CD14-positive monocyte (primary cell): ENCODE results near the gene LIMA1. TPM values are rescaled to one million over a fixed set of nuclear protein-coding genes. Genes with fewer than 3 reads are reported as not detected.

Experiments
- DNase-seq, 3 donors: peaks; one replicate each; pipeline ENCODE4 v3.0.0-alpha.2; 2011 to 2022
- H2AFZ ChIP-seq: 2 replicates; pipeline ENCODE4 v1.6.0; 2012; ENCODE audit warnings: mild to moderate bottlenecking, low read depth, low read length, inconsistent platforms; ENCODE audit not compliant: insufficient read depth, poor library complexity, severe bottlenecking
- H3K27ac ChIP-seq, 2 donors: 1 replicate in 1 of 2; 2 replicates in 1 of 2; pipeline ENCODE4 v1.5.1; 2012 to 2013; ENCODE audit warnings: low read length in 2 of 2, control low read depth in 1 of 2, inconsistent platforms in 1 of 2, low read depth in 1 of 2, mild to moderate bottlenecking in 1 of 2
- H3K27me3 ChIP-seq, 2 donors: one replicate each; pipeline versions ENCODE4 v1.6.0 to v1.6.1; 2011 to 2013; ENCODE audit warnings: low read length in 2 of 2; ENCODE audit not compliant: control insufficient read depth in 2 of 2, insufficient read depth in 2 of 2
- H3K36me3 ChIP-seq, 2 donors: replicated peaks in 1 of 2; 1 replicate in 1 of 2; 2 replicates in 1 of 2; pipeline versions ENCODE4 v1.5.1 to v1.6.1; 2012 to 2013; ENCODE audit warnings: low read length in 2 of 2, control low read depth in 1 of 2, inconsistent platforms in 1 of 2, mild to moderate bottlenecking in 1 of 2; ENCODE audit not compliant: insufficient read depth in 2 of 2, control insufficient read depth in 1 of 2
- H3K4me1 ChIP-seq, 2 donors: 1 replicate in 1 of 2; 2 replicates in 1 of 2; pipeline versions ENCODE4 v1.5.1 to v1.6.1; 2012 to 2013; ENCODE audit warnings: low read length in 2 of 2, control low read depth in 1 of 2, inconsistent platforms in 1 of 2, mild to moderate bottlenecking in 1 of 2, moderate library complexity in 1 of 2; ENCODE audit not compliant: insufficient read depth in 2 of 2, control insufficient read depth in 1 of 2
- H3K4me2 ChIP-seq: replicated peaks from 2 replicates; pipeline ENCODE3; 2012; ENCODE audit warnings: low read length, moderate library complexity, mild to moderate bottlenecking; ENCODE audit not compliant: poor library complexity, severe bottlenecking; ENCODE audit errors: extremely low read depth
- H3K4me3 ChIP-seq, 3 experiments: fragments of 200-600 bp in 1 of 3; sonication (generic) in 1 of 3; replicated peaks in 1 of 3; 1 replicate in 2 of 3; 2 replicates in 1 of 3; pipeline ENCODE4 v1.5.1; 2011 to 2013; ENCODE audit warnings: low read length in 3 of 3, mild to moderate bottlenecking in 3 of 3, control low read depth in 2 of 3, low read depth in 2 of 3, inconsistent platforms in 1 of 3, moderate library complexity in 1 of 3
- H3K79me2 ChIP-seq: 2 replicates; pipeline ENCODE4 v1.6.0; 2012; ENCODE audit warnings: mild to moderate bottlenecking, control low read depth, inconsistent platforms, low read length, moderate library complexity; ENCODE audit not compliant: insufficient read depth
- H3K9ac ChIP-seq: 2 replicates; pipeline ENCODE4 v1.6.0; 2017; ENCODE audit warnings: low read length, mild to moderate bottlenecking; ENCODE audit not compliant: insufficient read depth, poor library complexity, severe bottlenecking
- H3K9me3 ChIP-seq, 2 donors: replicated peaks in 1 of 2; 1 replicate in 1 of 2; 2 replicates in 1 of 2; pipeline versions ENCODE4 v1.5.1 to v1.6.1; 2012 to 2013; ENCODE audit warnings: low read length in 2 of 2, control low read depth in 1 of 2; ENCODE audit not compliant: control insufficient read depth in 1 of 2, insufficient read depth in 1 of 2
- H4K20me1 ChIP-seq: 2 replicates; pipeline ENCODE4 v1.6.0; 2012; ENCODE audit warnings: mild to moderate bottlenecking, low read length, control low read depth, moderate library complexity; ENCODE audit not compliant: insufficient read depth
- H3K27ac Mint-ChIP-seq, 7 donors: one replicate each; pipeline ENCODE4 v1.8.0; 2020; ENCODE audit warnings: mild to moderate bottlenecking in 7 of 7, mixed read lengths in 7 of 7, moderate library complexity in 6 of 7, inconsistent platforms in 2 of 7
- H3K27me3 Mint-ChIP-seq, 3 donors: one replicate each; pipeline ENCODE4 v1.8.0; 2021 to 2022; ENCODE audit warnings: low read depth in 3 of 3, mild to moderate bottlenecking in 3 of 3, mixed read lengths in 3 of 3, moderate library complexity in 3 of 3, inconsistent platforms in 1 of 3
- H3K36me3 Mint-ChIP-seq, 2 donors: one replicate each; pipeline ENCODE4 v1.8.0; 2020; ENCODE audit warnings: mixed read lengths in 2 of 2, inconsistent platforms in 1 of 2, mild to moderate bottlenecking in 1 of 2
- H3K4me1 Mint-ChIP-seq: one replicate; pipeline ENCODE4 v1.8.0; 2020; ENCODE audit warnings: mild to moderate bottlenecking, mixed read lengths
- H3K4me3 Mint-ChIP-seq, 2 donors: one replicate each; pipeline ENCODE4 v1.8.0; 2020; ENCODE audit warnings: mild to moderate bottlenecking in 2 of 2, mixed read lengths in 2 of 2, moderate library complexity in 1 of 2
- H3K9me3 Mint-ChIP-seq, 7 donors: one replicate each; pipeline ENCODE4 v1.8.0; 2020 to 2022; ENCODE audit warnings: mixed read lengths in 7 of 7, mild to moderate bottlenecking in 6 of 7, moderate library complexity in 6 of 7, inconsistent platforms in 2 of 7
- WGBS: methylation state at CpG from one replicate; pipeline ENCODE4 v1.1.5; 2013; ENCODE audit warnings: missing lambda C conversion rate; ENCODE audit not compliant: insufficient coverage; 5-methylcytosine and 5-hydroxymethylcytosine counted together
- intact Hi-C, 2 donors: fragments of 100-400 bp; cut with micrococcal nuclease; formaldehyde crosslinking; loops; one replicate each; pipeline versions ENCODE4 v1.15.0 to v1.15.1; 2023
- polyA plus RNA-seq, 3 donors: library from polyadenylated mRNA; depleted of rRNA in 1 of 3; unstranded in 2 of 3; stranded (reverse) in 1 of 3; fragments of 300-500 nt in 2 of 3; fragments of >200 nt in 1 of 3; fragmentation: Illumina TruSeq in 2 of 3; gene quantifications; 1 replicate in 2 of 3; 2 replicates in 1 of 3; pipeline ENCODE4 v1.2.3, GENCODE V29; 2012 to 2021
- TF ChIP-seq, protein P1 (sequence below): fragments of 200-600 bp; IDR thresholded peaks from one replicate; pipeline ENCODE4 v1.8.0; 2022; ENCODE audit warnings: antibody characterized with exemption, mild to moderate bottlenecking

The LIMA1 gene
- polyA plus RNA-seq, 3 donors, result 0.24 to 0.62 (median 0.51) TPM

DNA sequence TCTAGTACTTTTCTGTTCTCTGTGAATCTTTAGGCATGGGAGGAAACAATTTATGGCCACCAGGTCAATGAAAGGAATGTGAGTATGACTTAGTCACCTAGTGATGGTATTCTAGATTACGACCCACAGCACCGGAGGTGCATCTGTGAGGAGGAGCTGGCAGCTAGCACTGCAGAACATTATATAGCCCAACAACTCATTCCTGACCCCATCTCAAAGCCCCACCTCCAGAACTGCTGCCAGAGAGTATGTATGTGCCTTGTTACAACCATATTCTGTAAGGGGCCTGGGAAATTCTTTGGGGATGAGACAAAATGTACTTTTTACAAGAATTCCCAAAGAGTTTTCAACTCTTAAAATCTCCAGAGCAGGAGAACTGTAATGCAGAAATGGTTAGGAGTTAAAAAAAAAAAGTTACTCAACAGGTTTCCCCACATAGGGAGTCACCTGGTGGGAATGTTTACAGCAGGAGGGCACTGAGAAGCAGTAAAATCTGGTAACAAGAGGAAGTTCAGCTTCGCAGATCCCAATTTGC lies 81.3 kb downstream of the LIMA1 start:
- Histone ChIP-seq H3K27ac (no peak overlapping the region), H3K4me3 (no peak overlapping the region), H4K20me1 (no peaks in the 10 kb centered on the region), H2AFZ (no peak overlapping the region), H3K9ac (no peak overlapping the region), H3K9me3 (no peaks in the 10 kb centered on the region), H3K4me2 (no peak overlapping the region), H3K36me3 (peaks cover 0 to 4% of the 10 kb centered on the region in 2 donors), H3K27me3 (no peaks in the 10 kb centered on the region), H3K4me1 (no peaks in the 10 kb centered on the region), H3K79me2 (no peaks in the 10 kb centered on the region)
- no peak overlapping the region for H3K27ac Mint-ChIP-seq
- intact Hi-C loops, result no loop called here
- TF ChIP-seq, protein P1, sequence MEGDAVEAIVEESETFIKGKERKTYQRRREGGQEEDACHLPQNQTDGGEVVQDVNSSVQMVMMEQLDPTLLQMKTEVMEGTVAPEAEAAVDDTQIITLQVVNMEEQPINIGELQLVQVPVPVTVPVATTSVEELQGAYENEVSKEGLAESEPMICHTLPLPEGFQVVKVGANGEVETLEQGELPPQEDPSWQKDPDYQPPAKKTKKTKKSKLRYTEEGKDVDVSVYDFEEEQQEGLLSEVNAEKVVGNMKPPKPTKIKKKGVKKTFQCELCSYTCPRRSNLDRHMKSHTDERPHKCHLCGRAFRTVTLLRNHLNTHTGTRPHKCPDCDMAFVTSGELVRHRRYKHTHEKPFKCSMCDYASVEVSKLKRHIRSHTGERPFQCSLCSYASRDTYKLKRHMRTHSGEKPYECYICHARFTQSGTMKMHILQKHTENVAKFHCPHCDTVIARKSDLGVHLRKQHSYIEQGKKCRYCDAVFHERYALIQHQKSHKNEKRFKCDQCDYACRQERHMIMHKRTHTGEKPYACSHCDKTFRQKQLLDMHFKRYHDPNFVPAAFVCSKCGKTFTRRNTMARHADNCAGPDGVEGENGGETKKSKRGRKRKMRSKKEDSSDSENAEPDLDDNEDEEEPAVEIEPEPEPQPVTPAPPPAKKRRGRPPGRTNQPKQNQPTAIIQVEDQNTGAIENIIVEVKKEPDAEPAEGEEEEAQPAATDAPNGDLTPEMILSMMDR, result no peak
- WGBS, result no CpG with 5 or more reads among the region's 3 CpGs
- H3K4me3 Mint-ChIP-seq, result no peak overlapping the region
- H3K9me3 Mint-ChIP-seq, result no peaks in the 10 kb centered on the region
- H3K4me1 Mint-ChIP-seq, result no peaks in the 10 kb centered on the region
- H3K36me3 Mint-ChIP-seq, result peaks cover 8 to 15% of the 10 kb centered on the region in 2 donors
- no peak for DNase-seq
- H3K27me3 Mint-ChIP-seq, result no peaks in the 10 kb centered on the region

DNA sequence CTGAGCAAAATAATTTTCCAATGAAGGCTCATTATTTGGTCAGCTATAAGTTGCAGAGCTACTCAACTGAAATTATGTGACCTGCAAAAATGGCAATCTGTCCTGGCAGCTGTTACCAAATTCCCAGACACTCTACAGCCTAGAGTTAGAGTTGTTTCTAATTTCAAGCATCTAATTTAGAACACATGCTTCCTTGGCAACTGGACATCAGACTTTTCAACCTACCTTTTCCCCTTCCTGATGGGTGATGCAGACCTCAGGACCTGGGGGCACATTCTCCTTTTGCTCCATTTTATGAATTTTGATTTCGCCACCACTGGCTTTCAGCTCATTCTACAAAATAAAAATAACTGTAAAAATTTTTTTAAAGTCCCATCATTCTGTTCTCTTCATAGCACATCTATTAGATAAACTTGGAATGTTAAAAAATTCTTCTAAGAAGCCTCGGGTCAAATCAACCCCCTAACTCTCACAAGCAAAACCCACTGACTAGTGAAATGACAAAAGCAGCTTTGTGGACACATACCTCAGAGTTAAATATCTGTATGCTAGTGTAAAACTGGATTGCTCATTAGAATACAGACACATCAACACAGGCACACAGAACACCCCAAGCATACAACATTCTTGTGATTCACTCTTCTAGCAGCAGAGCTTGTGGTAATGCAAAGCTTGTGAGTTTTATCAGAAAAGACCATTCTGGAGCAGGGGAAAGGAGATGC lies 82.6 kb downstream of the LIMA1 start:
- peaks cover 0 to 4% of the 10 kb centered on the region in 2 donors for H3K36me3 ChIP-seq
- no peak overlapping the region for H2AFZ ChIP-seq
- H3K4me1 ChIP-seq, result no peaks in the 10 kb centered on the region
- no peak overlapping the region for H3K27ac Mint-ChIP-seq
- no peaks in the 10 kb centered on the region for H3K4me1 Mint-ChIP-seq
- H3K79me2 ChIP-seq, result no peaks in the 10 kb centered on the region
- H3K4me2 ChIP-seq, result no peak overlapping the region
- no peak overlapping the region for H3K4me3 Mint-ChIP-seq
- no peak overlapping the region for H3K9ac ChIP-seq
- intact Hi-C loops, result no loop called here
- H3K27ac ChIP-seq, result no peak overlapping the region
- no peak overlapping the region for H3K4me3 ChIP-seq
- TF ChIP-seq, protein P1, result no peak
- H3K27me3 ChIP-seq, result no peaks in the 10 kb centered on the region
- peaks cover 8 to 15% of the 10 kb centered on the region in 2 donors for H3K36me3 Mint-ChIP-seq
- no peaks in the 10 kb centered on the region for H3K9me3 Mint-ChIP-seq
- DNase-seq, result no peak
- no peaks in the 10 kb centered on the region for H3K9me3 ChIP-seq
- H4K20me1 ChIP-seq, result no peaks in the 10 kb centered on the region
- no CpG with 5 or more reads among the region's 2 CpGs for WGBS
- no peaks in the 10 kb centered on the region for H3K27me3 Mint-ChIP-seq
